GM19240 (cell line): ENCODE results near the gene CWF19L1.

Experiments
- DNase-seq: peaks from one replicate; pipeline ENCODE4 v3.0.0; 2011; ENCODE audit warnings: low spot score; ENCODE audit not compliant: insufficient read length

CWF19L1 gene

GRCh38 chr10:100253041-100253440 is 14.4 kb downstream of the CWF19L1 start:
- DNase-seq, result no peak

- no peak for DNase-seq
Measured at GRCh38 chr10:100248820-100249219, 18.6 kb downstream of the CWF19L1 start.

- no peak for DNase-seq
Measured at GRCh38 chr10:100245484-100246220, 21.8 kb downstream of the CWF19L1 start.

GRCh38 chr10:100239851-100240250 is 27.6 kb downstream of the CWF19L1 start:
- no peak for DNase-seq

- no peak for DNase-seq
Measured at GRCh38 chr10:100238429-100238828, 29.0 kb downstream of the CWF19L1 start.

GRCh38 chr10:100232101-100232500 is 35.3 kb downstream of the CWF19L1 start:
- no peak for DNase-seq

- no peak for DNase-seq
Measured at GRCh38 chr10:100229819-100230422, 37.5 kb downstream of the CWF19L1 start.

- DNase-seq, result no peak
Measured at GRCh38 chr10:100223879-100224278, 43.6 kb downstream of the CWF19L1 start.

- DNase-seq, result no peak
Measured at GRCh38 chr10:100222529-100222928, 44.9 kb downstream of the CWF19L1 start.

- no peak for DNase-seq
Measured at GRCh38 chr10:100216006-100216405, 51.4 kb downstream of the CWF19L1 start.

GRCh38 chr10:100209303-100209702 is 58.1 kb downstream of the CWF19L1 start:
- DNase-seq, result no peak

- DNase-seq, result no peak
Measured at GRCh38 chr10:100208276-100208675, 59.2 kb downstream of the CWF19L1 start.

GRCh38 chr10:100204370-100204769 is 63.1 kb downstream of the CWF19L1 start:
- DNase-seq, result no peak

GRCh38 chr10:100201549-100201948 is 65.9 kb downstream of the CWF19L1 start:
- no peak for DNase-seq

GRCh38 chr10:100194711-100195110 is 72.7 kb downstream of the CWF19L1 start:
- DNase-seq, result no peak

GRCh38 chr10:100192350-100192749 is 75.1 kb downstream of the CWF19L1 start:
- no peak for DNase-seq

GRCh38 chr10:100186253-100187212 is 80.9 kb downstream of the CWF19L1 start:
- DNase-seq, result no peak

GRCh38 chr10:100185364-100186252 is 81.8 kb downstream of the CWF19L1 start, which contains the start of gene ERLIN1:
Gene ERLIN1, minus strand, starts transcription at chr10:100186029. Its CDS starts 403 bp downstream, at chr10:100185626.
- peak; percentile 76 for DNase-seq

- DNase-seq, result no peak
Measured at GRCh38 chr10:100184840-100185239, 82.6 kb downstream of the CWF19L1 start.

- no peak for DNase-seq
Measured at GRCh38 chr10:100184426-100184825, 83.0 kb downstream of the CWF19L1 start.

GRCh38 chr10:100183481-100183880 is 84.0 kb downstream of the CWF19L1 start:
- DNase-seq, result no peak
